Liver (tissue), 9 donors: ENCODE data around the gene MARK3. TPM values are rescaled to one million over a fixed set of nuclear protein-coding genes. Genes with fewer than 3 reads are reported as not detected.

Experiments
- DNase-seq: peaks from one replicate; pipeline ENCODE4 v3.0.0-alpha.2; 2017; ENCODE audit warnings: low spot score
- H3K27ac ChIP-seq, 2 donors: one replicate each; pipeline ENCODE4 v1.7.0; 2013; ENCODE audit warnings: inconsistent platforms in 2 of 2, low read length in 2 of 2, control low read depth in 1 of 2, low read depth in 1 of 2, mild to moderate bottlenecking in 1 of 2
- H3K27me3 ChIP-seq, 4 donors: one replicate each; pipeline versions ENCODE4 v1.6.1 to v1.7.0; 2013; ENCODE audit warnings: low read length in 3 of 4, inconsistent platforms in 1 of 4, mild to moderate bottlenecking in 1 of 4, moderate library complexity in 1 of 4; ENCODE audit not compliant: control insufficient read depth in 4 of 4, insufficient read depth in 4 of 4
- H3K36me3 ChIP-seq, 4 donors: one replicate each; pipeline versions ENCODE4 v1.6.1 to v1.7.0; 2013; ENCODE audit warnings: low read length in 3 of 4, mild to moderate bottlenecking in 3 of 4, low read depth in 1 of 4, moderate library complexity in 1 of 4; ENCODE audit not compliant: control insufficient read depth in 4 of 4, insufficient read depth in 3 of 4
- H3K4me1 ChIP-seq, 4 donors: one replicate each; pipeline versions ENCODE4 v1.6.1 to v1.7.0; 2013; ENCODE audit warnings: low read length in 3 of 4, mild to moderate bottlenecking in 3 of 4, moderate library complexity in 1 of 4; ENCODE audit not compliant: control insufficient read depth in 4 of 4, insufficient read depth in 4 of 4
- H3K4me3 ChIP-seq, 3 donors: one replicate each; pipeline versions ENCODE4 v1.6.1 to v1.7.0; 2013; ENCODE audit warnings: low read length in 3 of 3, control low read depth in 1 of 3, low read depth in 1 of 3, mild to moderate bottlenecking in 1 of 3
- H3K9ac ChIP-seq, 2 donors: one replicate each; pipeline ENCODE4 v1.7.0; 2013; ENCODE audit warnings: low read length in 2 of 2, mild to moderate bottlenecking in 2 of 2, moderate library complexity in 2 of 2, control low read depth in 1 of 2, low read depth in 1 of 2
- H3K9me3 ChIP-seq, 4 donors: one replicate each; pipeline versions ENCODE4 v1.6.1 to v1.7.0; 2013; ENCODE audit warnings: low read length in 3 of 4; ENCODE audit not compliant: control insufficient read depth in 4 of 4
- FOXA1 ChIP-seq: IDR thresholded peaks from 2 replicates; pipeline ENCODE4 v1.6.1; 2016; ENCODE audit warnings: antibody characterized with exemption
- GABPA ChIP-seq, 2 donors: IDR thresholded peaks in 1 of 2; conservative IDR thresholded peaks in 1 of 2; 2 replicates each; pipeline ENCODE4 v1.6.1; 2016; ENCODE audit warnings: antibody characterized with exemption in 2 of 2, mild to moderate bottlenecking in 1 of 2, moderate library complexity in 1 of 2
- HNF4A ChIP-seq, 2 donors: conservative IDR thresholded peaks; 2 replicates each; pipeline ENCODE4 v1.6.1; 2016; ENCODE audit warnings: antibody characterized with exemption in 2 of 2, mild to moderate bottlenecking in 2 of 2
- HNF4G ChIP-seq: IDR thresholded peaks from 2 replicates; pipeline ENCODE4 v1.6.1; 2016; ENCODE audit warnings: antibody characterized with exemption
- JUND ChIP-seq, 2 donors: IDR thresholded peaks; 2 replicates each; pipeline ENCODE4 v1.6.1; 2016; ENCODE audit warnings: antibody characterized with exemption in 2 of 2
- MAX ChIP-seq: IDR thresholded peaks from 2 replicates; pipeline ENCODE4 v1.6.1; 2016; ENCODE audit warnings: antibody characterized with exemption
- RAD21 ChIP-seq, 2 donors: IDR thresholded peaks; 2 replicates each; pipeline ENCODE4 v1.6.1; 2016; ENCODE audit warnings: antibody characterized with exemption in 2 of 2, mild to moderate bottlenecking in 2 of 2
- RXRA ChIP-seq, 2 donors: IDR thresholded peaks; 2 replicates each; pipeline ENCODE4 v1.6.1; 2017 to 2018; ENCODE audit warnings: antibody characterized with exemption in 2 of 2, mild to moderate bottlenecking in 1 of 2
- SP1 ChIP-seq: IDR thresholded peaks from 2 replicates; pipeline ENCODE4 v1.6.1; 2018; ENCODE audit warnings: antibody characterized with exemption, mild to moderate bottlenecking
- YY1 ChIP-seq: IDR thresholded peaks from 2 replicates; pipeline ENCODE4 v1.6.1; 2016; ENCODE audit warnings: antibody characterized with exemption, mild to moderate bottlenecking
- WGBS: extraction: QIAGEN DNeasy Blood & Tissue Kit; methylation state at CpG from one replicate; pipeline ENCODE4 v1.1.7; 2013; 5-methylcytosine and 5-hydroxymethylcytosine counted together
- polyA plus RNA-seq, 2 donors: library from polyadenylated mRNA; stranded (reverse) in 1 of 2; unstranded in 1 of 2; fragments of 200-250 nt in 1 of 2; fragments of >200 nt in 1 of 2; fragmentation: Nextera tagmentation in 1 of 2; extraction: Ambion mirVana in 1 of 2; gene quantifications; one replicate each; pipeline versions ENCODE4 v1.2.1 to v1.2.3, GENCODE V29; 2013 to 2015
- total RNA-seq, 2 donors: library from RNA; depleted of rRNA; stranded (reverse); fragments of >200 nt; gene quantifications; one replicate each; pipeline ENCODE4 v1.2.3, GENCODE V29; 2014
- TF ChIP-seq, protein P1 (sequence below): IDR thresholded peaks from 2 replicates; pipeline ENCODE4 v1.6.1; 2016; ENCODE audit warnings: antibody characterized with exemption
- TF ChIP-seq, protein P2 (sequence below): fragments of 150-350 bp; IDR thresholded peaks from 2 replicates; pipeline ENCODE4 v1.5.1; 2017; ENCODE audit warnings: improper control_type of control experiment, low read depth, low read length; ENCODE audit not compliant: missing input control
- donor health status: healthy.
- donor health status: healthy.
- donor health status: healthy.
- donor health status: healthy.
- donor health status: healthy.

MARK3 gene
- total and polyA plus RNA-seq, 4 donors: 14.1 to 86.0 (median 33.0) TPM

DNA sequence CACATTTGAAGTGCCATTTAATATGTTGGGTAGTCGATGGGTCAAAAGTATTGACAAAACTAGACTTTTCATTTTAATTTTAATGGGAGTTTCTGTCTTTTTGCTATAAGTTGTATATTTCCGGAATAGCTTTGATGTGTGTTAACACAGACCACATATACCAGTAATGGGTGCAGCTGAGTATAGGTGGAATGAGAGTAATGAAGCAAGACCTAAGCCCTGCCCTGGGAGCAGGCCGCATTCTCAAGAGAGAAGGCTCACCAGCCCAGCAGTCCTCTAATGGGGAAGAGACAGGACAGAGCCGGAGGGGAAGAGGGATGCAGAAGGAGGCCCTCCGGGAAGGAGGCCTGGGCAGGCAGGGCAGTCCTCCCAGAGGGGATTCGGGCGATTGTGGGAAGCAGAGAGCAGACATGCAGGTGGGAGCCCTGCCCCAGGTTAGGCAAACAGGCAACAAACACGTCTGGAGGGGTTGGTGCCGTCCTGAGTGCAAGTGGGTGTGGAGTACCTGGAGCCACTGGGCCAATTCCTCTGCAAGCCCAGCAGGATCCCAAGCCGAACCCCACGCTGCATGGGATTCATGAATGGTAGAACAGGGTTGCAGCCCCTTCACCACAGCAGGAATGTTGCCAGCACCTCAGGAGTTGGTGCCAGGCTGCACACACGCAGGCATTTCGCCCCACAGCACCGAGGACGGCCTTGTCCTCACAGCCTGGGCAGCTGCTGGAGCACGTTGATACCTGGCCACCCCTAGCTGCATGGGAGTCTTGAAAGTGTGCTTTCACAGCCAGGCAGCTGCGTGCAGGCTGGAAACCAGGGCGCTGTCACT is 129.6 kb downstream of the MARK3 start:
- Histone ChIP-seq H3K9ac (no peak overlapping the region), H3K36me3 (peaks cover 0 to 7% (median 5%) of the 10 kb centered on the region in 4 donors), H3K27me3 (no peaks in the 10 kb centered on the region), H3K27ac (no peak overlapping the region), H3K4me3 (no peak overlapping the region), H3K9me3 (no peaks in the 10 kb centered on the region), H3K4me1 (peaks cover 0 to 13% (median 7%) of the 10 kb centered on the region in 4 donors)
- no peak for DNase-seq
- TF ChIP-seq FOXA1 (no peak), SP1 (no peak), GABPA (IDR thresholded peaks at IDR 0.05 in 1 of 2, conservative IDR thresholded peaks at IDR 0.05 in 1 of 2) (no peak)
- WGBS: 91% methylated on average over 18 of the region's 18 CpGs

DNA sequence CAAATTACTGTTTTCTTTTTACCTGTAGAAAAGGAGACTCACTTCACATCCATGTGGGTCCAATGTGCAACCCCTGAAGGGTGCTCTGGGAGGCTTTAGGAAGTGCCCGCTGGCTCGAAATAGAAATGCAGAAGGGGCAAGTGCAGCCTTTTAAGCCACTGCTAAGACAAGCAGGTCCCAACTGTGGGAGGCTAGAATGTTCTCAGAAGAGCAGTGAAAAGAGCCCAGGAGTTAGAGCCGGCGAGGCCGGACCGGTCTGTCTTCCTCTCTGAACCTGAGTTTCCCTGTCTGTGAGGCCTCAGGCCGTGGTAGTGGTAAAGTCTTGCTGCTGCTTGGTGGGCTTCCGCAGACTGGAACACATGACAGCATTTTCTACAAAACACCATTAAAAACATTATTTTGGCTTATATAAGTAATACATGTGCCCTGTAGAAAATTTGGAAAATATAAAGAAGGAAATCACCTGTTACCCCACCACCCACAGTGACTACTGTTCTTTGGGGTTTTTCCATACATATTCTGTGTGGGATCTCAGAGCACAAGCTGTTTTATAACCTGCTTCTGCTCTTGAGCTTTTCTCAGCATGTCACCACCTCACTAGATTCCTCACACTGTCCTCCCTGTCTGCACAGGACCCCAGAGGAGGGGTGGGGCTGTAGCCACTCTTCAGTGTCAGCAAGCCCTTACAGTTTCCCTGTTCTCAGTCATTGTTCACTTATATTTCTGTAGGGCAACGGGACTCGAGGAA is 131.4 kb downstream of the MARK3 start:
- WGBS: 75% methylated on average over 10 of the region's 10 CpGs
- H3K9me3 ChIP-seq: no peaks in the 10 kb centered on the region
- peaks cover 0 to 24% (median 14%) of the 10 kb centered on the region in 4 donors for H3K4me1 ChIP-seq
- no peak overlapping the region for H3K27ac ChIP-seq
- no peak overlapping the region for H3K4me3 ChIP-seq
- DNase-seq: no peak
- H3K27me3 ChIP-seq: no peaks in the 10 kb centered on the region
- peaks cover 0 to 2% (median 0%) of the 10 kb centered on the region in 4 donors for H3K36me3 ChIP-seq
- H3K9ac ChIP-seq: no peak overlapping the region
- no peak for TF ChIP-seq HNF4G
- TF ChIP-seq, protein P1, sequence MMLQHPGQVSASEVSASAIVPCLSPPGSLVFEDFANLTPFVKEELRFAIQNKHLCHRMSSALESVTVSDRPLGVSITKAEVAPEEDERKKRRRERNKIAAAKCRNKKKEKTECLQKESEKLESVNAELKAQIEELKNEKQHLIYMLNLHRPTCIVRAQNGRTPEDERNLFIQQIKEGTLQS: no peak
- TF ChIP-seq, protein P2, sequence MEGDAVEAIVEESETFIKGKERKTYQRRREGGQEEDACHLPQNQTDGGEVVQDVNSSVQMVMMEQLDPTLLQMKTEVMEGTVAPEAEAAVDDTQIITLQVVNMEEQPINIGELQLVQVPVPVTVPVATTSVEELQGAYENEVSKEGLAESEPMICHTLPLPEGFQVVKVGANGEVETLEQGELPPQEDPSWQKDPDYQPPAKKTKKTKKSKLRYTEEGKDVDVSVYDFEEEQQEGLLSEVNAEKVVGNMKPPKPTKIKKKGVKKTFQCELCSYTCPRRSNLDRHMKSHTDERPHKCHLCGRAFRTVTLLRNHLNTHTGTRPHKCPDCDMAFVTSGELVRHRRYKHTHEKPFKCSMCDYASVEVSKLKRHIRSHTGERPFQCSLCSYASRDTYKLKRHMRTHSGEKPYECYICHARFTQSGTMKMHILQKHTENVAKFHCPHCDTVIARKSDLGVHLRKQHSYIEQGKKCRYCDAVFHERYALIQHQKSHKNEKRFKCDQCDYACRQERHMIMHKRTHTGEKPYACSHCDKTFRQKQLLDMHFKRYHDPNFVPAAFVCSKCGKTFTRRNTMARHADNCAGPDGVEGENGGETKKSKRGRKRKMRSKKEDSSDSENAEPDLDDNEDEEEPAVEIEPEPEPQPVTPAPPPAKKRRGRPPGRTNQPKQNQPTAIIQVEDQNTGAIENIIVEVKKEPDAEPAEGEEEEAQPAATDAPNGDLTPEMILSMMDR: no peak
- TF ChIP-seq FOXA1: no peak
- no peak for TF ChIP-seq YY1
- no peak for TF ChIP-seq RXRA (IDR thresholded peaks at IDR 0.05)
- TF ChIP-seq RAD21 (IDR thresholded peaks at IDR 0.05): no peak
- TF ChIP-seq MAX: no peak
- no peak for TF ChIP-seq HNF4A (conservative IDR thresholded peaks at IDR 0.05)
- TF ChIP-seq JUND (IDR thresholded peaks at IDR 0.05): no peak

- no peaks in the 10 kb centered on the region for H3K9me3 ChIP-seq
- H3K27ac ChIP-seq: no peak overlapping the region
- no peak for DNase-seq
- 89% methylated on average over 10 of the region's 10 CpGs for WGBS
- no peak overlapping the region for H3K9ac ChIP-seq
- H3K4me1 ChIP-seq: peaks cover 0 to 27% (median 18%) of the 10 kb centered on the region in 4 donors
- no peaks in the 10 kb centered on the region for H3K27me3 ChIP-seq
- H3K4me3 ChIP-seq: no peak overlapping the region
- TF ChIP-seq GABPA (IDR thresholded peaks at IDR 0.05 in 1 of 2, conservative IDR thresholded peaks at IDR 0.05 in 1 of 2) (no peak), FOXA1 (no peak), YY1 (no peak), HNF4G (no peak)
- peaks cover 0 to 2% (median 0%) of the 10 kb centered on the region in 4 donors for H3K36me3 ChIP-seq
These were observed 132.0 kb downstream of the MARK3 start for GRCh38 chr14:103517174-103517566.
